GM12872 (cell line): Measurements from ENCODE around the gene PLPPR4.

ENCODE experiments used
- CTCF ChIP-seq: IDR thresholded peaks from 3 replicates; pipeline ENCODE4 v1.5.1; 2011; ENCODE audit warnings: low read depth, mild to moderate bottlenecking, low read length, moderate library complexity; ENCODE audit not compliant: insufficient read depth

The PLPPR4 gene

GRCh38 chr1:99348397-99349132 lies 84.3 kb downstream of the PLPPR4 start:
- TF ChIP-seq CTCF = no peak

GRCh38 chr1:99352821-99353220 lies 88.5 kb downstream of the PLPPR4 start:
- no peak for TF ChIP-seq CTCF

GRCh38 chr1:99358770-99359169 lies 94.5 kb downstream of the PLPPR4 start:
- TF ChIP-seq CTCF = no peak
